Measurements from ENCODE around the gene GDF3.

GDF3 gene

GRCh38 chr12:7667125-7667524, 28.4 kb downstream of the GDF3 start:
- DNase-seq (ENCODE audit: low read depth), result no peak

- no peak for DNase-seq (ENCODE audit: low read depth)
These were observed 29.0 kb downstream of the GDF3 start for GRCh38 chr12:7666595-7666994.

- no peak for DNase-seq (ENCODE audit: low read depth)
These were observed 33.8 kb downstream of the GDF3 start for GRCh38 chr12:7661741-7662140.

GRCh38 chr12:7656121-7656520, 39.5 kb downstream of the GDF3 start:
- DNase-seq (ENCODE audit: low read depth), result no peak

- no peak for DNase-seq (ENCODE audit: low read depth)
These were observed 45.5 kb downstream of the GDF3 start for GRCh38 chr12:7650091-7650490.

GRCh38 chr12:7647071-7647470, 48.5 kb downstream of the GDF3 start:
- DNase-seq (ENCODE audit: low read depth), result no peak

GRCh38 chr12:7646178-7646475, 49.4 kb downstream of the GDF3 start:
- no peak for DNase-seq (ENCODE audit: low read depth)

GRCh38 chr12:7645395-7646177, 50.0 kb downstream of the GDF3 start:
- DNase-seq (ENCODE audit: low read depth), result no peak

GRCh38 chr12:7642876-7643309, 52.7 kb downstream of the GDF3 start:
- peak; percentile 22 for DNase-seq (ENCODE audit: low read depth)

- DNase-seq (ENCODE audit: low read depth), result no peak
These were observed 53.3 kb downstream of the GDF3 start for GRCh38 chr12:7642287-7642686.

- peak; percentile 25 for DNase-seq (ENCODE audit: low read depth)
These were observed 55.2 kb downstream of the GDF3 start for GRCh38 chr12:7640123-7640995.
